NCI-H1105 treated with DMSO at 0.1 percent for 48 hours (cell line): ENCODE results near the gene WNT8B.
A peak's percentile ranks its signal among the peaks of the same experiment; 100 is the strongest.

ENCODE experiments used
- DNase-seq: peaks from one replicate; lab custom pipeline; 2025; lab: John Stamatoyannopoulos, UW

The WNT8B gene, protein sequence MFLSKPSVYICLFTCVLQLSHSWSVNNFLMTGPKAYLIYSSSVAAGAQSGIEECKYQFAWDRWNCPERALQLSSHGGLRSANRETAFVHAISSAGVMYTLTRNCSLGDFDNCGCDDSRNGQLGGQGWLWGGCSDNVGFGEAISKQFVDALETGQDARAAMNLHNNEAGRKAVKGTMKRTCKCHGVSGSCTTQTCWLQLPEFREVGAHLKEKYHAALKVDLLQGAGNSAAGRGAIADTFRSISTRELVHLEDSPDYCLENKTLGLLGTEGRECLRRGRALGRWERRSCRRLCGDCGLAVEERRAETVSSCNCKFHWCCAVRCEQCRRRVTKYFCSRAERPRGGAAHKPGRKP

DNA sequence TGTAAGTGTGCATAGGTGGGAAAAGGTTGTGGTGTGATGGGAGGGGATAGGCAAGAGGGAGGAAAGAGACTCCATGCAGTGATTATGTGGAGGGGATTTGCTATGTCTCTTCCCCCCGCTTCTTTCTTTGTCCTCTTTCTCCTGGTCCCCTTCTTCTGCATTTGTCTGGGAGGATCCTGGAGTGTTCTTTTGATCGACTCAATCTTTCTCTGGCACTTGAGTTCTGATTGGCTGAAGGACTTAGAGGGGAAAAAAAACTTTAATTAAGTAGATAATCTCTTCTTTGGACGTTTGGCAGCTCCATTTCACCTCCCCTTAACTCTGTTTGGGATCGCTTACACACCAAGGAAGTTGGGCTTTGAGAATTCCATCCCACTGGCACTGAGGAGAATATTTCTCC is at the start of gene WNT8B:
Gene WNT8B (plus strand): TSS at position 301 of the 400 bp plus-strand sequence. CDS start 160 bp downstream, outside the sequence.
- DNase-seq, result no peak

DNA sequence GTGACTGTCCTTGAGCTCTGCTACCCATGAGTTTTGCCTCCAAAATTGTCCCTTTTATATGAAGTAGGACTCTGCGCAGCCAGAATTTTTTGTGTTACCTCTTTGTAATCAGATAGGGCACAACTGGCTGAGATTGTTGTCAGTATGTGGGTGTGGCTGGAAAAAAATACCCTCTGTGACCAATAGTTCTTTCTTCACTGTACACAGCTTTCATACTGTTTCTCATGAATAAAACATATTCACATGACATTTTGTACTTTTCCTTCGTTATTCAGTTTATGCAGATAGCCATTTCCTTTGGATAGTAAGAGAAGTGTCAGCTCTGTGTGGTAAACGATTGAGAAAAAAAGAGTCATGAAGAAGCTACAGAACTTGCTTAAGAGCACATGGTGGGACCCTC is 49.6 kb upstream of the WNT8B start:
- no peak for DNase-seq

DNA sequence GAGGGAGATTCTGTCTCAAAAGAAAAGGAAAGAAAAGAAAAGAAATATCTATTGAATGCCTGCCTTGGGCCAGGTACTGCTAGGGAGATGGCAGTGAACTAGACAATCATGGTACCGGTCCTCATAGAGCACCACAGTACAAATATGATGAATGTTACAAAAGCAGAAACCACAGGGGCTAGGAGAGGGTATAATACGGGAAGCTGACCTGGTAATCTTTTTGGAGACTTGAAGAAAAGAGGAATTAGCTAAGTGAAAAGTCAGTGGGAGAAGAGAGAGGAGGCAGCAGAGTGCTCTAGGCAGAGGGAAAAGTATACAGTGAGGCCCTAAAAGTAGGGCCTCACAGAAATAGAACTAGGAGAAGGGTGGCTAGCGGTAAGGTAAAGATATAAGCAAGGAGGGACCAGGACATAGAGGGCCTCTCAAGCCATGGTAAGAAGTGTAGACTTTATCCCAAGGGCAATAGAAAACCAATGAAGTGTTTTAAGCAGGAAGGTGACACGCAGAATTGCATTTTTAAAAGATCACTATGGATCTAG is 42.8 kb upstream of the WNT8B start:
- DNase-seq, result no peak

DNA sequence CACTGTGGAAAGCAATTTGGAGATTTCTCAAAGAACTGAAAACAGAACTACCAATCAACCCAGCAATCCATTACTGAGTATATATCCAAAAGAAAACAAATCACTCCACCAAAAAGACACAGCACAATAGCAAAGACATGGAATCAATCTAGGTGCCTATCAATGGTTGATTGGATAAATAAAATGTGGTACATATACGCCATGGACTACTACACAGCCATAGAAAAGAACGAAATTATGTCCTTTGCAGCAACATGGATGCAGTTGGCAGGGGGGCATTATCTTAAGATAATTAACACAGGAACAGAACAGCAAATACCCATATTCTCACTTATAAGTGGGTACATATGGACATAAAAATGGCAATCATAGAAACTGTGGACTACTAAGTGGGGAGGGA is 35.4 kb upstream of the WNT8B start:
- DNase-seq, result no peak

DNA sequence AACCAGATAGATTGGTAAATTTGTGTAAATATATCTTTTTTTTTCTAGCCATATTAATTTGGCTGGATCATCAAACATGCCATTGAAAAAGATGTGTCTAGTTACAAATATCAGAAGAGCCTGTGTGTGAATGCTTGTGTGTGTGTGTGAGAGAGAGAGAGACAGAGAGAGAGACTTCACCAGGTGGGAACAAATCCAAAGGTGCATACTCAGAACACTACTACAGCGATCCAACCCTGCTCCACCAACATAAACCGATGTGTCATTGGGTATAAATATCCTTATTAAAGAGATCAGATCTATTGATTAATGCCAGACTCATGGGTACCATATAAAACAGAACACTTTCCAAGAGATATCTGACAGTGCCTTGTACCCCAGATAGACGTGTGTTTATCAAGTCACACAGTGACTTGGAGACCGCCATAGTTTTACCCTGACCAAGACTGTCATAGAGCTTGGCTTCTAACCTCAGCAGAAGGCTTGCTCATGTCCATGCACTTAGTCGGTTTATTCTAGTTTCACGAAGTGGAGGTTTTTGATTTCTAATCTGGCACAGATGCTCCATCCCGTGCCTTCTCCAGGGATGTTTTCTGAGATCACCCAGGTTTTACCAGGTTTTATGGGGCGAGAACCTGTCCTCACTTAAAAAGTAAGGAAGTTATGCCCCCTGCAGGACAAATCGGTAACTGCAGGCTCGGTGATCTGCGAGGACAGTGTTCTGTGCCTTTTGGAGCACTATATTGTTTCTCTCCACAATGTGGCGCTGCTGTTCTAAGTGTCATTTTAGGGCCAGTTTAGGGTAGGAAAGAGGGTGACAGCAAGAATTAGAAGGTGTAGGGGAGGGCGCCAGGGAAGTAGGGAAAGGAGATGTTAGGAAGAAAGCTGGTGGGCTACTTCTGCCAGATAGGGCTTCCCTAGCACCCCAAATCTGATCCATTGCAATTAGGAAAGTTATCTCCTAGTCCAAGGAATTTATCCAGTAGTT is 29.3 kb upstream of the WNT8B start:
- DNase-seq, result peak; percentile 80

DNA sequence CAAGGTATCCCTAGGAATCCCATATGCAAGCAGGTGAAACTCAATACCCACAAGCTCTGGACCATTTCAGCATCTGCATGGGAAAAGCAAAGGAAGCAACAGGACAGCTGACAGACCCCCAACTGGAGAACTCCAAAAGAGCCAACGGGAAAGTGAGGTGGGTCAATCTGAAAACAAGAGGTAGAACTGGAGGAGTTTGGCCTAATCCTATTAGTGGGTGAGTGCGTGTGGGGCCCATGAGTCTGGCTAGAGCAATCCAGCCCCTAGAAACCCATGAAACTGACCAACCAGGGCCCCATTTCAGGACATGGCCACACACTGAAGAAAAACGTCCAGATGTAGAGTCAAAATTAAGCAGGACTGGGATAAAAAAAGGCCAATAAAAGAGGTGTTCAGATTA is 26.6 kb upstream of the WNT8B start:
- no peak for DNase-seq

DNA sequence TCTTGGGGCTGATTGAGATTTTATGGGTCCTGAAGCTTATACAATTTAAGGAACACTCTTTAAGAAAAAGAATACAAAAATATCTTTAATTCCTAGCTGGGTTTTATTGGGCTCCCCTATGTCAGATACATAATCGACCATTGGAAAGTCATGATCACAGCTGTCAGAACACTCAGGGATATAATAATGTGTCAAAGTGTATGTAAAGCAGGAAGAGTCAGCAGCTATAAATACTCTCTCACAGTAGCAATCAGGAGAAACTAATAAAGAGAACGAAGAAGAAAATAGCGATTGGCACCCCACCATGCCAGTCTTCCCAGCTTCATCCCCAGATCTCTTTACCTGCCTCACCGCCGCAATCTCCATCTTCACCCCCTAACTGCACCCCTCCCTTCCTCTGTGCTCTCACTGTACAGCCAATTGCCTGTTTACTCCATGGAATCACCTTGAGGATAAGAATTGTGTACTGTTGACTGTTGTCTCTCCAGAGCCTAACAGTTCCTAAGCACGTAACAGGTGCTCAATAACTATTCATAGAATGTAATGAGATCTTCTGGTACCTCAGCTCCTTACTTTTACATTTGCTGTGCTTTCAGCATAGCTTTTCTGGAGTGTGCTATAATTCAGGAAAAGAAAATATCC is 24.0 kb upstream of the WNT8B start:
- DNase-seq, result no peak

DNA sequence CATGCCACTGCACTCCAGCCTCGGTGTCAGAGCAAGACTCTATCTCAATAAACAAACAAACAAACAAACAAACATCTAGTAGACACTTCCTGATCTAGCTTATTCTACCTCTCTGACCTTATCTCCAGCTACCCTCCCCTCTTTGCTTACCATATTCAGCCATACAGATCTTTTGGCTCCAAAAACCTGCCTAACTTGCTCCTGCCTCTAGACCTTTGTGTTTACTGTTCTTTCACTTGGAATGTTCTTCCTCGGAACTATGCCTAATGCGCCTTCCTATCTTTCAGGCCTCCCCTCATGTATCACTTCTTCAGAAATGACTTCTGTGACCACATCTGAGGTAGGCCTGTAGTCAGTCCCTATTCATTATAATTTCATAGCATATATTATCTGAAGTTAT is 20.3 kb upstream of the WNT8B start:
- no peak for DNase-seq

DNA sequence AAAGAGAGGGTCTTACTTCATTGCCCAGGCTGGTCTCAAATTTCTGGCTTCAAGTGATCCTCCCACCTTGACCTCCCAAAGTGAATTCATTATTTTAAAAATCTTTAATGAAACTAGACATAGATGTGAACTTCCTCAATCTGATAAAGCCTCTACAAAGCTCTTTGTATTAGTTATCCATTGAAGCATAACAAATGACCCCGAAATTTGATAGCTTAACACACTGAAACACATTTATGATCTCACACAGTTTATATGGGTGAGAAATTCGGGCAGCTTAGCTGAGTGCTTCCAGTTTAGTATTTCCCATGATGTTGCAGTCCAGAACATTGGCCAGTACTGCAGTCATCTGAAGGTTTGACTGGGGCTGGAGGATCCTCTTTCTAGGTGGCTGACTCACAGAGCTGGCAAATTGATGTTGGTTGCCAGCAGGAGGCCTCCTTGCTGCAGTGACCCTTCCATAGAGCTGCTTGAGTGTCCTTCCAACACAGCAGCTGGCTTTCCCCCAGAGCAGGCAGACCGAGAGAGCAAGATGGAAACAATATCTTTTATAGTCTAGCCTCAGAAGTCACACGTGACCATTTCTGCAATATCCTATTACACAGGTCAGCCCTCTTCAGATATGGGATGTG is 16.6 kb upstream of the WNT8B start:
- no peak for DNase-seq

DNA sequence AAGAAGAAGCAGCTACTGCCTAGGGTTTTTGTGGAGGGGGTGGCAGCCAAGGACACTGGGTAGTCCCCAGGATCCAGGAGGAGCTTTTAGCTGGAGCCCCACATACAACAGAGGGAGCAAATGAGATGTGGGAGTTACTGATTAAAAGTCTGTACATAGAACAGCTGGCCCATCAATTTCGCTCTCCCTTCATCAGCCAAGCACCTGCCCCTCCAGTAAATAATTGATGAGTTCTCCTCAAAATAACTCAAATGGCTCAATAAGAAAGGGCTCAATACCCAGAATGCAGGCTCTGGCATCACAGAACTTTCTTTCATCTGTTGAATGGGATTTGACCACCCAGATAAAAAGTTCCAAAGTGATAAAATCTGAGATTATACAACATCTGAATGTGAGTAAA is 15.1 kb upstream of the WNT8B start:
- no peak for DNase-seq

DNA sequence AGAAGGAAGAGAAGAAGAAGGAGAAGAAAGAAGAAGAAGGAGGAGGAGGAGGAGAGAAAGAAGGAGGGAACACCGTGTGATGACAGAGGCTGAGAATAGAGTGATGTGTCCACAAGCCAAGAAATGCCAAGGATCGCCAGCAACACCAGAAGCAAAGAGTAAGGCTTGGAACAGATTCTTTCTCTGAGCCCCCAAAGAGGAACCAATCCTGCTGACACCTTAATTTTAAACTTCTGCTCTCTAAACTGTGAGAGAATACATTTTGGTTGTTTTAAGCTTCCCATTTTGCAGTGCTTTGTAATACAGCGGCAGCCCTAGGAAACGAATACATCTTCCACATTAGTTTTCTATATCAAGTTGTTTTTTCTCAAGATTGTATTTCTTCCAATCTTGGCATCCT is 13.9 kb upstream of the WNT8B start:
- DNase-seq, result no peak

DNA sequence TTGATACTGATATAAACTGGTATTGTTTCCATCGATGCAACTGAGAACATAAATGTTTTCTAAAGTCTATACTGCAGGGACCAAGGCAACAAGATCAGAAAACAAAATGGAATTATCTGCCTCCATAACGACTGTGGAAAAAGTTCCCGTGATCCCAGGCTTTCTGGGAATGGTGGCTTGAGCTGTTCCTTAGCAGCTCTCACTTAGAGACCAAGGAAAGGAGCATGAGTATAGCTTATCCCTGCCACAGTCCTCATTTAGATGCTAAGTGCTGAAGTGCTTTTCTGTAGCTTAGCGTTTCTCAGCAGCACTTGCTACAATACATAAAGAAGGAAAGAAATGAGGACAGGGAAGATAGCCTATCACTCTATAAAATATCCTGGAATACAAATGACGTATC is 5.5 kb downstream of the WNT8B start:
- no peak for DNase-seq

DNA sequence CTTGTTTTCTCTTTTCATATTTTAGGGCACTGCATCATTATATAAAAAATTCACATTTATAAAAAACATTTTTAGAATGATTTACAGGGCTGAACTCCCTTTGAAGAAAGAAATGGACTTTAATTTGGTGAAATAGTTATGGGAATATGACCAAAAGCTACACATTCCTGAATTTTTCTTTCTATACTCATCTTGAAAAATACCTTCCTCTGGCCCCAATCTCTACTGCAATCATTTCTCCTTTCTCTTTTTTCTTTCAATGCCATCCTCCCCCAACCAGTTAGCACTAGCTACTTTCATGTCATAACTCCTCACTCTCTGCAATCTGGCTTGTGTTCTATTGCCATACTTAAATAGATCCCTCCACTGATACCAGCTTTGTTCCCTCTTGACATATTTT is 6.2 kb downstream of the WNT8B start:
- no peak for DNase-seq

DNA sequence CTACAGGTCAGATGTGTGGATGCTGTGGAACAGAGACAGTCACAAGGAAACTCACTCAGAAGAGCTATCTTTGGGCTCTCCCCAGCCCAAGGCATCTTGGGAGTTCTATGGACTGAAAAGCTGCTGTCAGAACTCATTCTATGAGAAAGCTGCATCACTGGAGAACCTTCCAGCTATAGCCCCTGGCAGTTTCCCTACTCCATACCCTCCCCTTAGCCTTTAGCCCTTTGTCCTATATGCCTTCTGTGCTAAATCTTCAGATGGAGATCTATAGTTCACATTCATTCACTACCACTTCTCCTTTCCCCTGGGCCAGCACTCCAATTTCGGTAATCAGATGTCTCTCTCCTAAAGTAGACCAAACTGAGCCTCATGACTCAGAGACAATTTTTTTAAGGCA is 6.9 kb downstream of the WNT8B start:
- DNase-seq, result no peak

DNA sequence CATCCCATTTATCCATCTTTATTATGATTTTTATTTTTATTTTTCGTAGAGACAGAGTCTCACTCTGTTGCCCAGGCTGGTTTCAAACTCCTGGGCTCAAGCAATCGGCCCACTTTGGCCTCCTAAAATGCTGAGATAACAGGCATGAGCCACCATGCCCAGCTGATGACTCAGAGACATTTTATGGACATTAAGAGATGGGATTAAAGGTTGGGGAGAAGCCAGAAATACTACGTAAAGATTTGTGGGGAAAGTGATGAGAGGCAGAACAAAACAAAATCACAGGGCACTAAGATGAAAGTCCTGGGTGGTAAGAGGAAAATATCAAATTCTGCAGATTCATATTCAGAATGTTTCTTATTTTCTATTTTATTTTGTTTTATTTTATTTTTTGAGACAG is 7.6 kb downstream of the WNT8B start:
- DNase-seq, result no peak

DNA sequence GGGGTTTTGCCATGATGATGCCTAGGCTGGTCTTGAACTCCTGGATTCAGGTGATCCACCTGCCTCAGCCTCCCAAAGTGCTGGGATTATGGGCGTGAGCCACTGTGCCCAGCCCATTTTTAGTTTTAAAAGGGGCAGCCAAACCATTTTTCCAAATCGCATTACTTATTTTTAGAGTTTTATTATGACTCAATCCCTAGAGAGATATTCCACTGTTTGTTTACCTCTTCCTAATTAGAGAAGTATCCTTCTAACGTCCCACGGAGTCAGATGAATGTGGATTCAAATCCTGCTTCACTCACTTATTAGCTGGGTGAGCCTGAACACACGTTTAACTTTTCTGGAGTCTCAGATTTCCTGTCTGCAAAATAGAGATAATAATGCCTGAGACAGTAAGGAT is 15.2 kb downstream of the WNT8B start:
- no peak for DNase-seq

DNA sequence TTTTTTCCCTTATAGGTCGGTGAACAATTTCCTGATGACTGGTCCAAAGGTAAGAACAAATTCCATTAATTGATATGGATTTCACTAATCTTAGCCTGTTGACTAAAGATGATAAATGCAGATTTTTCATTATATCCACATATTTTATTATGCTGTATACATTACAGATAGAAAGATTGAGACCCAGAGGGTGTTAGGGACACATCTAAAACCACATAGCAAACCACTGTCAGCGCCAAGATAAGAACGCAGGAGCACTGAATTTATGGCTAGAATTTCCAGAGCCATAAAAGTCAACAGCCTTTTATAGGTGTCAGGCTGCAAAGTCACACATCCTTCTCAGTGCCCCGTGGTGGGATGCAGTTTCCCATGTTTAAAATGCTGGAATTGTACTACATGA is 16.2 kb downstream of the WNT8B start:
- DNase-seq, result no peak

DNA sequence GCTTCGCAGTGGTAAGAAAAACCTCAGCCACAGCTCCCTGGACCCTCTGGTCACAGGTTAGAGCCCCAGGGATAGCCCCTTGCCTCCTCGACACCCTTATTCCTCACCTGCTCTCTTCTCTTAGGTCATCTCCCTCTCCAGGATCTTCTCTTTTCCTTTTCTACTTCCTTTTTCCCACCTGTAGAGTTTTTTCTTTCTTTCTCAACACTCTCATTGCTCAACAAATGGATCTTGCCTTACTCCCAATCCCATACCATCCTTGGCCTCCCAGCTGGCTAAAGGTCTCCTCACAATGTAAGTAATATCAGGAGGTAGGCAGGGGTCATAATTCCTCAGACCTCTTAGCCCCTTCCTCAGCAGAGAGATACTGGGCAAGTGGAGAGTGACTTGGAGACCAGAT is 17.2 kb downstream of the WNT8B start:
- no peak for DNase-seq

DNA sequence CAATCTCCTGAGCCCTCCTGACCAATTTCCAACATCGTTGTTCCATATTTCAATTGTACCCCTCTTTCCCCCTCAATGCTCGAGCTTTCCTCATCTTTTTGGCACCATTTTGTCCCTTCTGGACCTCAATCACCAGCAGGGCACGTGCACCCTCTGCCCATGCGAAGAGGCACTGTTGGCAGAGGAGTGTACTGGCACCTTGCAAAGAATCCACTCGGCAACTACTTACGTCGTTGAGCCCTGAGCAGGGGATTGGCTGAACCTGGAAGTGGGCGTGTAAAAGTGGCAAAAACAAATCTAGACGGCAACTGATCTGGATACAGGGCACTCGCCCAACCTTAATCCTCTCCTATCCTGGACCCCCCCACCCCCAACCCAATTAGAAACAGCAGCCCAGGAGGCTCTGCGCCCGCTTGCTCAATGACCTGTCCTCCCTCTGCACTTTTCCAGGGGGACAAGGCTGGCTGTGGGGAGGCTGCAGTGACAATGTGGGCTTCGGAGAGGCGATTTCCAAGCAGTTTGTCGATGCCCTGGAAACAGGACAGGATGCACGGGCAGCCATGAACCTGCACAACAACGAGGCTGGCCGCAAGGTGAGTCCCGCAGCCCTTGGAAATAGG is 18.8 kb downstream of the WNT8B start:
- DNase-seq, result peak; percentile 80

DNA sequence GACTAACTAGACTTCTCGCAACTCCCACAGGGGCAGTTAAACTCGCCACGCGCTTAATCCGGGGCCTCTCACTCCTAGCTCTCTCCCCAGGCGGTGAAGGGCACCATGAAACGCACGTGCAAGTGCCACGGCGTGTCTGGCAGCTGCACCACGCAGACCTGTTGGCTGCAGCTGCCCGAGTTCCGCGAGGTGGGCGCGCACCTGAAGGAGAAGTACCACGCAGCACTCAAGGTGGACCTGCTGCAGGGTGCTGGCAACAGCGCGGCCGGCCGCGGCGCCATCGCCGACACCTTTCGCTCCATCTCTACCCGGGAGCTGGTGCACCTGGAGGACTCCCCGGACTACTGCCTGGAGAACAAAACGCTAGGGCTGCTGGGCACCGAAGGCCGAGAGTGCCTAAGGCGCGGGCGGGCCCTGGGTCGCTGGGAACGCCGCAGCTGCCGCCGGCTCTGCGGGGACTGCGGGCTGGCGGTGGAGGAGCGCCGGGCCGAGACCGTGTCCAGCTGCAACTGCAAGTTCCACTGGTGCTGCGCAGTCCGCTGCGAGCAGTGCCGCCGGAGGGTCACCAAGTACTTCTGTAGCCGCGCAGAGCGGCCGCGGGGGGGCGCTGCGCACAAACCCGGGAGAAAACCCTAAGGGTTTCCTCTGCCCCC is 19.5 kb downstream of the WNT8B start:
- peak; percentile 57 for DNase-seq

DNA sequence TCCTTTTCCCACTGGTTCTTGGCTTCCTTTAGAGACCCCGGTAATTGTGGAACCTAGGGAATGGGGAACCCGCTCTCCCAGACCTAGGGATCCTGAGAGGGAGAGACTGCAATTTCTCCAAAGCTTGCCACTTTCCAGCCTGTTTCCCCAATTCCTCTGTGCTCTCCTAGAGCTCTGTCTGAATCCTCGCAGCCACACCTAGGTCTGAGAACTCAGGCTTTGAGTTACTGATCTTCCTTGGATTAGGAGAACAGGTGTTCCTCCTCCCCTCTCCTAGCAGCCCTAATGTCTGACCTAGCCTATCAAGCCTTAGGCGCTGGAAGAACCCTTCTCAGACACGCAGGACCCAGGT is 20.0 kb downstream of the WNT8B start:
- no peak for DNase-seq
